Mucosa of gallbladder (tissue), 1 donor: ENCODE data around the gene TPCN2. TPM values are rescaled to one million over a fixed set of nuclear protein-coding genes. Genes with fewer than 3 reads are reported as not detected.
"Not testable (repeated sequence)": the region's sequence is repeated elsewhere in the genome, so short reads cannot be mapped to it uniquely, and the experiment has no call there.

Source experiments
- DNase-seq: peaks from one replicate; pipeline ENCODE4 v3.0.0-alpha.2; 2020; ENCODE audit warnings: low spot score
- total RNA-seq: library from RNA; stranded (reverse); gene quantifications from one replicate; pipeline ENCODE4 v1.2.1, GENCODE V29; 2021
- donor health status: DM: no; HTN: no; CAD: no.

Gene TPCN2
- total RNA-seq, 1 donor from 2014 or later = 29.1 TPM

GRCh38 chr11:69075421-69076128 is 26.8 kb downstream of the TPCN2 start:
- DNase-seq = peak; percentile 88

DNA sequence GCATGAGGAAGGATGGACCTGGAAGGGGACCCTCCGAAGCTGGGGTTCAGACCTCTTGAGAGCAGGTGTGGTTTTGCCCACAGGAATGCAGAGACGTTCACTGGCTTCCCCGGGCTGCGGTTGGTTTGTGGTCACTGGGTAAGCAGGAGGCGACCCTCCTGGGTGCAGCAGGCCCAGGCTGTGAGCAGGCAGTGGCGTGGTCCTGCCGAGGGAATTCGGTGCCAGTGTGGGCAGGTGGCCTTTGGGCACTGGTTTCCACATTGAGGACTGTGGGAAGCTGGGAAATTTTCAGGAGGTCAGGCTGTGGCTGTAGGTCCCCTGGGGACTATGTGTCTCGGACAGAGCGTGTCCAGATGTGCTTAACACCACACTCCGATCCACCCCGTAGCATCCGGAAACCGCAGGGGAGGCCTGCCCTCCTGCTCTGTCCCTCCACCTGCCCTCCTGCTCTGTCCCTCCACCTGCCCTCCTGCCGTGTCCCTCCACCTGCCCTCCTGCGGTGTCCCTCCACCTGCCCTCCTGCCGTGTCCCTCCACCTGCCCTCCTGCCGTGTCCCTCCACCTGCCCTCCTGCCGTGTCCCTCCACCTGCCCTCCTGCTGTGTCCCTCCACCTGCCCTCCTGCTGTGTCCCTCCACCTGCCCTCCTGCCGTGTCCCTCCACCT is 27.5 kb downstream of the TPCN2 start:
- no peak for DNase-seq

DNA sequence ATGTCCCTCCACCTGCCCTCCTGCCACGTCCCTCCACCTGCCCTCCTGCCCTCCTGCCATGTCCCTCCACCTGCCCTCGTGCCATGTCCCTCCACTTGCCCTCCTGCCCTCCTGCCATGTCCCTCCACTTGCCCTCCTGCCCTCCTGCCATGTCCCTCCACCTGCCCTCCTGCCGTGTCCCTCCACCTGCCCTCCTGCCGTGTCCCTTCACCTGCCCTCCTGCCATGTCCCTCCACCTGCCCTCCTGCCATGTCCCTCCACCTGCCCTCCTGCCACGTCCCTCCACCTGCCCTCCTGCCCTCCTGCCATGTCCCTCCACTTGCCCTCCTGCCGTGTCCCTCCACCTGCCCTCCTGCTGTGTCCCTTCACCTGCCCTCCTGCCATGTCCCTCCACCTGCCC is 28.2 kb downstream of the TPCN2 start:
- DNase-seq = not testable (repeated sequence)

- DNase-seq = no peak
Observed at GRCh38 chr11:69078508-69078907, 29.8 kb downstream of the TPCN2 start.

DNA sequence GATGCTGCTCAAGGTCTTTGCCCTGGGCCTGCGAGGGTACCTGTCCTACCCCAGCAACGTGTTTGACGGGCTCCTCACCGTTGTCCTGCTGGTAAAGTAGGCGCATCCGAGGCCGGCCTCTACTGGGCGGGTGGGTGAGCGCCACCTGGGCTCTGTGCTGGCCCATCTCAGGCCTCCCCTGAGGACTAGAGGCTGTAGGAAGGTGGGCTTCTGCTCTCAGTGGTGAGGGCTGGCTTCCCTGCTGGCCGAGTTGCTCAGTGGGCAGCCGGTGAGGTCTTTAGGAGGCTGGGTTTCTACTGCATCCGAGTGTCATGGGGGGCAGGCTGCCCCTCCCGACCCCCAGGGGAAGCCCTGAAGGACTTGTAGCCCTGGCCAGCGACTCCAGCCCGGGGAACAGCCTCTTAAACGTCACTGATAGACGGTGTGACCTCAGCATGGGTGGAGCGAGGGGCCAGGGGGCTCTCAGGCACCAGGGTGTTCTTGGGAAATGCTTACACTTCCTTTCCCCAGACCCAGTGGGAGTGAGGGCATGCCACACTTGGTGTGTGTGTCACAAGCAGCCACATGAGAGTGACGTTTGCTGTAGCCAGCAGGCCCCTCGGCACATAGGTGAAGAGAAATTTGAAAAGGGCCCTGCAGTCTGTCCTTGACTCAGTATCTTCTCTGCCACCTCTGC is 30.3 kb downstream of the TPCN2 start:
- DNase-seq = no peak

- DNase-seq = no peak
Observed at GRCh38 chr11:69079661-69080256, 31.0 kb downstream of the TPCN2 start.

GRCh38 chr11:69080257-69080995 is 31.7 kb downstream of the TPCN2 start:
- DNase-seq = no peak

GRCh38 chr11:69081180-69081579 is 32.4 kb downstream of the TPCN2 start:
- no peak for DNase-seq

- DNase-seq = no peak
Observed at GRCh38 chr11:69083531-69084247, 35.0 kb downstream of the TPCN2 start.

DNA sequence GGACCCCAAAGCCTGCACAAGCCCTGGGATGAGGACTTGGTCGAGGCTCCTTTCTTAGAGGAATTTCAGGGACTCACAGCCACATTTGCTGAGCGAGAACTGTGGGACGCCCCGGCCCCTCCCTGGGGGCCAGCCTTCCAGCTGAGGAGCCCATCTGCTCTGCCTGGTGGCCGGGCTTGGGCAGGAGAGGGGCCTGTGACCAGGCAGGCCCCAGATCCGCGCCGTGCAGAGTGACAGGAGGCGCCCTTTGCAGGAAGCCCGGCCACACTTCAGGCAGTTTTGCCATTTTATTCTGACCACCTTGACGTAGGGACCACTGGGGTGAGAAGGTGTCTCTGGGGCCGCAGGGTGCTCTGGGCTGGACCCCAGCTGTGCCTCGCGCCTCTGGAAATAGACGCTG is 35.6 kb downstream of the TPCN2 start:
- no peak for DNase-seq

DNA sequence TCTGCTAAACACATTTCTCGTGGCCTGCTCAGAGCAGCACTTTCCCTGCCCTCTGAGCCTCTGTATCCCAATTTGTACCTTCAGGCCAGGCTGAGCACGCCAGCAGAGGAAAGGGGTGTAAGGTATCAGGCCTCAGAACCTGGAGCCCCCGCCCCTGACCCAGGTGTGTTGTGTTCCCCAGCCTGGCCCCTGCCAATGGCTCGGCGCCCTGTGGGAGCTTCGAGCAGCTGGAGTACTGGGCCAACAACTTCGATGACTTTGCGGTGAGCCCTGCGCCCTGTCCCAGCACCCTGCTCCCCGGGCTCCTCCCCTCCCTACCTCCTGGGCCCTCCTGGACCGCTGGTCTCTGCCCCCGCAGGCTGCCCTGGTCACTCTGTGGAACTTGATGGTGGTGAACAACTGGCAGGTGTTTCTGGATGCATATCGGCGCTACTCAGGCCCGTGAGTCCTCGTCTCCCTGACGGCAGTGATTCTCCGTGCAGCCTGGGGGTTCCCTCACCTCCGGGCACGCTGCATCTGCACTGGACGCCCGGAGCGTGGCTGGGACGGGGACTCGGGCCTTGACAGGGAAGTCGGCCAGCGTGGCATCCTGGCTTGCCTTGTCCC is 36.9 kb downstream of the TPCN2 start:
- no peak for DNase-seq

GRCh38 chr11:69086152-69087132 is 37.7 kb downstream of the TPCN2 start:
- DNase-seq = peak; percentile 43

GRCh38 chr11:69087133-69087524 is 38.4 kb downstream of the TPCN2 start:
- no peak for DNase-seq

GRCh38 chr11:69087811-69088210 is 39.1 kb downstream of the TPCN2 start:
- DNase-seq = no peak

DNA sequence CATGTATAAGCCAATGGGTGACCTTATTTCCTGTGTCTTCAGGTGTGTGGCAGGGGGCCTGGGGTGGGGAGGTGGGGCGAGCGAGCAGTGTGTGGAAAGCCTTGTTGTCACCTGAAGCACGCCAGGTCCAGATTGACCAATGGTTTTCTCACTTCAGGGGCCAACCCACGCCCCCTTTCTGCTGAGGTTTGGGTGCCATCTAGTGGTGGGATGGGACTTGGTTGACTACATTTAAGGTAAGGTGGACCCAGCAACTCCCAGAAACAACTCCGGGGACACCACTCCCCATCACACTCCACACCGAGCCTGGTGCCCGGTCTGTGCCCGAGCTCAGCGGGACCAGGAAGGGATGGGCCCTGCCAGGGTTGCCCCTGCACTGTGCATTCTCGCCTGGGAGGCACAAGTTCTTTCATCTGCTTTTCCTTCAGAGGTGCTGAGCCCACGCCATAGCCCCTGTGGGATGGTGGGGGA is 40.0 kb downstream of the TPCN2 start:
- DNase-seq = peak; percentile 73

- DNase-seq = peak; percentile 29
Observed at GRCh38 chr11:69089258-69089657, 40.5 kb downstream of the TPCN2 start.

GRCh38 chr11:69091638-69092165 is 43.0 kb downstream of the TPCN2 start:
- no peak for DNase-seq

DNA sequence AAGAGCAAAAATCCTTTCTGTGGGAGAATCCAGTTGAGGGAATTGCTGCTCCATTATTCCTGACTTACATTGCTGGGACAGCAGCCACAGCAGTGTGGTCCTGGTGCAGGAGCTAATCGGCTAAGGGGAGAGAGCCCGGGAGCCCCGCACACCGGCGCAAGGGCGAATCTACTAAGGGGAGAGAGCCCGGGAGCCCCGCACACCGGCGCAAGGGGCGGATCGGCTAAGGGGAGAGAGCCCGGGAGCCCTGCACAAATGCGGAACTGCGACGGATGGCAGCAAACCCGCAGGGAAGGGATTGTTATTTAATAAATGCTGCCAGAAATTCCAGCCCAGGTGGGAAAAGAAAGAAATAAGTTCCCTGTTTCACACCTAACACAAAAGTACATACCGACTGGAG is 43.5 kb downstream of the TPCN2 start:
- no peak for DNase-seq

GRCh38 chr11:69093106-69093505 is 44.4 kb downstream of the TPCN2 start:
- no peak for DNase-seq
